ENCODE data around the gene DCDC2C. TPM values are rescaled to one million over a fixed set of nuclear protein-coding genes. Genes with fewer than 3 reads are reported as not detected.

The DCDC2C gene
- polyA plus RNA-seq, 1 donor: 0.46 TPM

DNA sequence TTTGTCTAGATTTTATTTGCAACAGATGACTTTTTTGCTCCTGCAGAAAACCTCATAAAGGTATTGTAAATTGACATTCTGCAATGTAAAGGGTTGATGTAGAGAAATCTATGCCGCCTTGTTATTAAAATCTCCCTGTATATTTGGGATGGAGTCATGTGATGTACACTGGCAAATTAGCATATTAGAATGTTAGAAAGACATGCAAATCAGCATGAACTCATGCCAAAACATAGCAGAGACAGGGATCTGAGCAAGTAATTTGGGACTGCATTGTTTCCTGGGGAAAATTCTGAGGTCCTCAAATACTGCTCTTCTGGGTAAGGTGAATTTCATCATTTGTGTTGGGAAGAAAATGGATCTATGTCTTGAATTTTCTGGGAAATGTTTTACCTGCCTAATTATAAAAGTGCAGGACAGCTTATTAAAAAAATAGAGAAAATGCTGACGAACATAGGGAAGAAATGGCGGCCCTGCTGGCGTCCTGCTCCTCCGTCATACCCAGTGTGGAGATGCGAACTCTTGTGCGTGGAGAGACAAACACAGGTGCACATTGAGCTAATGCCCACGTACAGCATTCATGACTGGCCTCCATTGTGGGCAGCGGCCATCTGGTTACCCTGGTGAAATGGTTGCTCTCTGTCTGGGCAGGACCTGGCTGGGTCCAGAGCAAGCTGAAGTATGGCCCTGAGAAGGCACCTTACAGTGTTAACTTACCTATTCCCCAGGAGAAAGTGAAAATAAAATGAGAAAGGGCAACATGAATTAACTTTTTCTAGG lies 29.1 kb upstream of the DCDC2C start:
- DNase-seq: no peak

DNA sequence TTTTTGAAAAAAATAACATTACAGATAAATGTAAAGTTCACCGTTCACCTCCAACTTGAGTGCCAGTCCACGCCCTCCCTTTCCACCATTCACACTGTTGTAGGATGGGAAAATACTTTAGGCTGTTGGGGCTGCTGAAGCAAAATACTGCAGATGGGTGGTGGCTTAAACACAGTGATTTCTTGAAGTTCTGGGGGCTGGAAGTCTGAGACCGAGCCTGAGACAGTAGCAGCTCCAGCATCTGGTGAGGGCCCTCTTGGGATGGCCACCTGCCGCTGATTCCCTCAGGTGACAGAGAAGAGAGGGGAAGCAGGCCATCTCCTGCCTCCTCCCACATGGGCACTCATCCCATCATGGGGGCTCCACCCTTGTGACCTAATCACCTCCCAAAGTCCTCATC lies 27.7 kb upstream of the DCDC2C start:
- no peak for DNase-seq

GRCh38 chr2:3677436-3677835 lies 25.9 kb upstream of the DCDC2C start:
- no peak for DNase-seq

- DNase-seq: no peak
Observed at GRCh38 chr2:3678212-3678611, 25.2 kb upstream of the DCDC2C start.

DNA sequence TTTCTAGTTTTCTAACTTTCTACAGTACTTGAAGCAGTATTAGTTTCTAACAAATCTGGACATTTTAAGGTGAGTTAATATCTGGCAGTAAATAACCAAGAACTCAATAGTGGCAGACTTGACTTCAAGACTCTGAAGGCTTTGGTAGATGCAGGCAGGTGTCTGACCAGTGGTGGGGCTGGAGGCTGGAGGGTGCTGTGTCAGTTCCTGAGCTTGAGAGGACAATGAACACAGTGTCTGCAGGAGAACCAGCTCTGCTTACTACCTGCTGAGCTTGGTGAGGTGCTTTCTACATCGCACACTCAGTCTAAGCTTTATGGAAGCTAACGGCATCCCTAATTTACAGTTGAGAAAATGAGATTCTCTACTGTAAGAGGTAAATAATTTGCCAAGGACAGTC lies 24.2 kb upstream of the DCDC2C start:
- no peak for DNase-seq

DNA sequence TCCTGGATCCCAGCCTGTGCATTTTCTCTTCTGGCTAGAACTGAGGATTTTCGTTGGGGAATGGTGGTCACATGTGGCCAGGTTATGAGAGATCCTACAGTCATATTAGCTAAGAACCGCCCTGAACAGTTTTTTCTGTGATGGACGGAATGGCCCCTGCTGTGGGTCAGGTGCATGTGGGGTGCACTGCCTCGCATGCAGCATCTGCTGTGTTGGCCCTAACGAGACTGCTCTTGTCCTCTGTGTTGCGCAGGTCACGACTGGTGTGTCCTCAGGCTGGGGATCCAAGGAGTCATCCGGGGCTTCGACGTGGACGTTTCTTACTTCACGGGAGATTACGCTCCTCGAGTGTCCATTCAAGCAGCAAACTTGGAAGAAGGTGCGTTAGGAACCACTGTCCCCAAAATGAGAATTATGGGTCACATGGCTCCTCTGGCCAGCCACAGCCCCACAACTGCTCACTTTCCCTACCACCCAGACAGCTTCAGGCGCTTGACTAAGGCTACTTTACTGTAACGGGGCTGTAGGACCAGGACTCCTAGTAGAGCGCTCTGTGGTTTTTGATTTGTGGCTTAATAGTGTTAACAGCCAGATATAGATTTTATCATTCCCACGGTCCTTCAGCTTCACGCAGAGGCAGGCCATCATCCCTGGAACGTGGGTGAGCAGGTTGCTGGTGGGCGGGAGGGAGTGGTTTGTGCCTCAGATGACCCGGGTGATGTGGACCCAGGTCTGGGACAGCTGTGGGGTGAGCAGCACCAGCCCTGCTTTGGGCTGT lies 23.6 kb upstream of the DCDC2C start:
- no peak for DNase-seq

GRCh38 chr2:3680548-3681345 lies 22.6 kb upstream of the DCDC2C start:
- DNase-seq: no peak

DNA sequence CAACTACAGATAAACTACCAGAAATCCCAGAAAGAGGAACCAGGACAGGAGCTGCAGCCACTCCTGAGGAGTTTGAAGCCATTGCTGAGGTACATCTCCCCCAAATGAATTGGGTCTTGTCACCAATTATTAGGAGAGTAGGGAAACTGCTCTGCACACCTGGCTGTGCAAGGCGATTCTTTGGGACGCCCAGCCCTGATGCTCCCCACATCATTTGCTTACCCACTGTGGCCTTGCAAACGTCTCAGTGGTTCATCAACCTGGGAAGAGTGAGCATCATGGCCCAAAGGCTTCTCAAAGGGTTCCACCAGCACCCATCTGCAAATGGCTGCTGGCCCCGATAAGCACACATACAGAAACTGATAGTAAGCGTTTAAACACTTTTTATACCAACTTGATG lies 21.8 kb upstream of the DCDC2C start:
- DNase-seq: no peak

DNA sequence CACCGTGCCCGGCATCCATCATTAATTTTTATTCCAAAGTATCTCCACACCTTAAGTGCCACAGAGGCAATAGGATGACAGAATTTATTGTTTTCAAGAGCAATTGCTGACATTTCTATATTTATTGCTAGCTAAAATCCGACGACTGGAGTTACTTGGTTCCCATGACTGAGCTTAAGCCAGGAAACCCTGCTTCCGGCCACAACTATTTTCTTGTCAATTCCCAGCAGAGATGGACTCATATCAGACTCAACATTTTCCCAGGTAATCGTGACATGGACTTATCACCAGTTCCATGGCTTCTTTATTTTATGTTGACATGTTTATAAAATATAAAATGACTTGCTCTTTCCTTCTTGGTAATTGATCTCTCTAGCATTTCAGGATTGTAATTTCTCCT lies 20.6 kb upstream of the DCDC2C start:
- DNase-seq: no peak

DNA sequence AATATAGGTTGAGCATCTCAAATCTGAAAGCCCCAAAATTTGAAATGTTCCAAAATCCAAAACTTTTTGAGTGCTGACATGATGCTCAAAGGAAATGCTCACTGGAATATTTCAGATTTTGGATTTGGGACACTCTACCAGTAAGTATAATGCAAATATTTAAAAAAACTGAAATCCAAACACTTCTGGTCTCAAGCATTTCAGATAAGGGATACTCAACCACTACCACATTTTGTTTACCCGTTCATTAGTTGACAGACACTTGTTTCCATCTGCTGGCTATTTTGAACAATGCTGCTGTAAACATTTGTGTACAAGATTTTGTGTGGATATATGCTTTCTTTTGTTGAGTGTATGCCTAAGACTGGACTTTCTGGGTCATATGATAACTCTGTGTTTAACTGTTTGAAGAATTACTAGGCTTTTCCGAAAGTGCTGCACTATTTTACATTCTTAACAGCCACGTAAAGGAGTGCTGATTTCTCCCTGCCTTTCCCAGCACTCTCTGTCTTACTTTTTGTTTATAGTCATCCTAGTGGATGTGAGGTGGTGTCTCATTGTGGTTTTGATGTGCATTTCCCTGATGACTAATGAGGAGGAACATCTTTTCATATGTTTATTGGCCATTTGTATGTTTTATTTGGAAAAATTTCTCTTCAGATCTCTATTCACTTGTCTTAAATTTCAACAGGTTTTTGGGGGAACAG lies 19.5 kb upstream of the DCDC2C start:
- DNase-seq: no peak

GRCh38 chr2:3689998-3690748 lies 13.2 kb upstream of the DCDC2C start:
- no peak for DNase-seq

DNA sequence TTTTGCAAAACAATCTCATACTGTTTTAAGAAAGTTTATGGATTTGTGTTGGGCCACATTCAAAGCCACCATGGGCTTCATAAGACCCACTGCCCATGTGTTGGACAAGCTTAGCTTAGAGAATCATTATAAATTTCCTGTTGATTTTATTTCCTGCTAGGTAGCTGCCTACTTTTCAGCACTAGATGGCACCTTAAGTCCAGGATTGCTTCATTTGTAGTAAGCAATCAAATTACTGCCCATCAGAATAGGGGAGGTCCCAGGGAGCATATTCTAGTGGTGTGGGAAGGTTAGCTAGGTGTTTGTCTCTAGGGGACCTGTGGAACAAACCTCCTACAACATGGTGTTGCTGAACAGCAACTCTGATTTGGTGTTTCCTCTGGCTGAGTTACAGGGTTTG lies 11.0 kb upstream of the DCDC2C start:
- no peak for DNase-seq

GRCh38 chr2:3696545-3696944 lies 6.8 kb upstream of the DCDC2C start:
- DNase-seq: no peak

DNA sequence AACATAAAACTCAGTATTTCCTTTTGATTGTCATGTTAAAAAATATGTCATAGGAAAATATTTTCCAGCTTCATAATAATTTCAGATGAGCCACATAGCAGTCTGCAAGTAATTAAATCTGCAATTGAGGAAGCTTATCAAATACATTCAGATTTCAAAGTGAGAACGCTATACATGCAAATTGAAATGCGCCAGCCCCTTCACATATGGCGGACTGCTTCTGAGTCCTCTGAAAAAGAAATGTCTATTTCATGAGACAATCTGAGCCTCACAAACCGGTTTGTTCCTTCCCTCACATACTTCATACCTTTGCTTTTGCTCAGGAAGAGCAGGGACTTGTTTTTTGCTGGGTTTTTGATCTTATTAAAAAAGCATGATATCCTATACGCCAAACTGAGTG lies 2.3 kb upstream of the DCDC2C start:
- DNase-seq: no peak

DNA sequence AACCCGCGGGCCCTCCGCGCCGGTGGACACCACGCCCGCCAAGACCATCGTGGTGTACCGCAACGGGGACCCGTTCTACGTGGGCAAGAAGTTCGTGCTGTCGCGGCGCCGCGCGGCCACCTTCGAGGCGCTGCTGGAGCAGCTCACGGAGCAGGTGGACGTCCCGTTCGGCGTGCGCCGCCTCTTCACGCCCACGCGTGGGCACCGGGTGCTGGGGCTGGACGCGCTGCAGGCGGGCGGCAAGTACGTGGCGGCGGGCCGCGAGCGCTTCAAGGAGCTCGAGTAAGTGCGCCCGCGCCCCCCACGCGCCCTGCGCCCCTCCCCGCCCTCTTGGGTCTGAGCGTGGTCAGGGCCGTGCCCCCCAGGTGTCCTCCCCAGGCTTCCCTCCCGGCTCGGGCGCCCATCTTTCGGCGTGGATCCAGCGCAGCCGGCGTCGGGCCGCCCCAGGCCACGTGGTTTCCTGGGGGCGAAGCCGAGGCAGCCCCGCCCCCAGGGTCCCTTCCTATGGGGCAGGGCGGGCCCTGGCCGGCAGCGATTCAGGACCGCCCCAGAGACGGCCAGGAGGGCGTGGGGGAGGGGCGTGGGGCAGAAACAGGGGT lies 481 bp downstream of the DCDC2C start:
- no peak for DNase-seq

- no peak for DNase-seq
Observed at GRCh38 chr2:3704692-3705091, 1.3 kb downstream of the DCDC2C start.

DNA sequence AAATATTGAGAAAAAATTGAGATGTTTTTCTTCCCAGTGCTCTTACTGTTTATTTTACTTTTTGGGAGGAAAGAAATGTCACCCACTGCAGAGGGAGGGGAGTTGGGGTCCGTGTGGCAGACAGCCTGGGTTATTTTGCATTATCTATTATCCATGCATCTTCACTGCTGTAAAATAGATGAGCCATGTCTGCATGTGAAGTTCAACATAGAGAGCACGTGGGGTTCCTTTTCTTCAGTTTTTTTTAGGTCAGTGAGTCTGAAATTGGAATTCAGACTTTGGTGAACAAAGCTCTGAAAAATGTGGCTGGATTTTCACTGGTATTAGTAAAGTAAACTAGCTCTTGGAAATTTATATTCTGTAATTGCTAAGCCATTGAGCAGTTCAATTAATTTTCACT lies 2.4 kb downstream of the DCDC2C start:
- no peak for DNase-seq

DNA sequence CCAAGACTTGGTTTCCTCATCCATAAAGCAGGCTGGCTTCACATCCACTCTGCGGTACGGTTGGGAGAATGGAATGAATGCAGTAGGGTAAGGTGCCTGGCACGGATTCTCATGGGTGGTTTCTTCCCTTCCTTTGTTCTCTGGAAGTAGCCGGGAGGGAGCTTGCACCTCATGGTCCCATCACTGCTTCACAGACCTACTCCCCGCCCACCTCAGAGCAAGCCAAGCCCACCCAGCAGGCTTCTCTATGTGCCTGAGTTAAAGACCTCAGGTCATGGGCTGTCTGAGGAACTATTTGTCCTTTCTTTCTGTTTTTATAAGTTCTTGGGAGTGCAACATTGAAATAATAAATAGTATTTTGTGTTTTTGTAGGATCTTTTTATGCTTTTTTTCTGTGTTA lies 3.5 kb downstream of the DCDC2C start:
- DNase-seq: no peak

DNA sequence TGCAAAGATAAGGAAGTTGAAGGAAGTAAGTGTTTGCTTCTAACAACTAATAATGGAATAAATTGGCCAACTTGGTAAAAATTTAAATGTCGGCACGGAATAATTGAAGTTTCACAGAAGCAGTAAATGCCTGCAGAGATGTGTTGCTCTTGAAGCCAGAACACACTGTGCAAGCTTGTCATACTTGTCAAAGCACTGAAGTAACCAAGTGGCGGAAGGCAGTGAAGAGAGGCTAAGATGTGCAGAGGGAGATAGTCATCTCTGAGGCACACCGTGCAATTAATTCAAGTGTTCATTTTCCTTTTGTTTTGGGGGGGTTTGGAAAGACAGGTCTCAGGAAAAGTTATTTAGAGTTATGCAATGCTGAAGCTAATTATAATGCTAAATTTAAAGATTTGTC lies 5.2 kb downstream of the DCDC2C start:
- no peak for DNase-seq

- no peak for DNase-seq
Observed at GRCh38 chr2:3709225-3709624, 5.8 kb downstream of the DCDC2C start.

DNA sequence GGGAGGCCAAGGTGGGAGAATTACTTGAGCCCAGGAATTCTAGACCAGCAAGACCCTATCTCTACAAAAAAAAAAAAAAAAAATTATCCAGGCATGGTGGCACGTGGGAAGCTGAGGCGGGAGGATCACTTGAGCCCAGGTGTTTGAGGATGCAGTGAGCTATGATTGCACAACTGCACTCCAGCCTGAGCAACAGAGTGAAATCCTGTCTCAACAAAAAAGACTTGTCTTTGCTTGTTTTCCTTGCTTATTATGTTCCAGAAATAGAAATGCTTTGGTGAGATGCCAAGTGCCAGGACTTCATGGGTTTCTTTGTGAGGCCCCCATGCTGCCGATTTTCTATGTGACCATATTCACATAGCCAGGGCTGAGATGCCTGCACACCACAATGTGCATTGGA lies 9.0 kb downstream of the DCDC2C start:
- no peak for DNase-seq

Data from hindlimb muscle (tissue), 1 donor.